Measurements from ENCODE around the gene KCNRG. TPM values are rescaled to one million over a fixed set of nuclear protein-coding genes. Genes with fewer than 3 reads are reported as not detected.

KCNRG gene
- total RNA-seq, 1 donor from 2014 or later, result 0.26 TPM

Other genes with a start within 250 kb of the KCNRG start
- 31.5 TPM for gene KPNA3, start 222.8 kb upstream of the KCNRG start, total RNA-seq
- 6.3 TPM for gene SPRYD7, start 79.1 kb upstream of the KCNRG start, total RNA-seq
- gene TRIM13, start 18.4 kb upstream of the KCNRG start, total RNA-seq, result 25.5 TPM

Measured in mucosa of gallbladder (tissue), 1 donor.